Ovary (tissue), 3 donors: ENCODE measurements around the gene SRRM2.

Experiments
- EP300 ChIP-seq: sonication (generic); formaldehyde crosslinking; IDR thresholded peaks from one replicate; pipeline ENCODE4 v1.6.1; 2017; ENCODE audit warnings: antibody characterized with exemption
- TF ChIP-seq, protein P1 (sequence below), 3 donors: fragments of 450-650 bp in 2 of 3; fragments of 200-600 bp in 1 of 3; IDR thresholded peaks; one replicate each; pipeline versions ENCODE4 v1.5.1 to v1.8.0; 2016 to 2022; ENCODE audit warnings: antibody characterized with exemption in 3 of 3, mild to moderate bottlenecking in 1 of 3
- donor health status: DM: no; HTN: no; CAD: no.

DNA sequence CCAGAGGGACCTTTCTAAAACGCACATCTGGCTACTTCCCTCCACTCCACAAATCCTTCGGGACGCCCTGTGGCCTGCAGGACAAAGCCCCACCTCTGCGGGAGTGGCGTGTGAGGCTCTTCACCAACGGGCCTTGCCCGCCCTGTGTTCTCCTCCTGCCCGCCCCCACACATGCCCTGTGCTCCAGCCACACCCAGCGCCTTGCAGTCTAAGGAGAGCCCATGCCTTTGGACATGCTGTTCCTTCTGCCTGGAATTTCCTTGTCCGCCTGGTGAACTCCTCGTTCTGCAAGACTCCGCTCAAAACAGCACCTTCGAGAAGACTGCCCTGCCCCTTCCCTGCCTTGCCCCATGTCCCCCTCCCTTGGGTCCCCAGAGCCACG is 17.2 kb downstream of the SRRM2 start:
- TF ChIP-seq, protein P1, sequence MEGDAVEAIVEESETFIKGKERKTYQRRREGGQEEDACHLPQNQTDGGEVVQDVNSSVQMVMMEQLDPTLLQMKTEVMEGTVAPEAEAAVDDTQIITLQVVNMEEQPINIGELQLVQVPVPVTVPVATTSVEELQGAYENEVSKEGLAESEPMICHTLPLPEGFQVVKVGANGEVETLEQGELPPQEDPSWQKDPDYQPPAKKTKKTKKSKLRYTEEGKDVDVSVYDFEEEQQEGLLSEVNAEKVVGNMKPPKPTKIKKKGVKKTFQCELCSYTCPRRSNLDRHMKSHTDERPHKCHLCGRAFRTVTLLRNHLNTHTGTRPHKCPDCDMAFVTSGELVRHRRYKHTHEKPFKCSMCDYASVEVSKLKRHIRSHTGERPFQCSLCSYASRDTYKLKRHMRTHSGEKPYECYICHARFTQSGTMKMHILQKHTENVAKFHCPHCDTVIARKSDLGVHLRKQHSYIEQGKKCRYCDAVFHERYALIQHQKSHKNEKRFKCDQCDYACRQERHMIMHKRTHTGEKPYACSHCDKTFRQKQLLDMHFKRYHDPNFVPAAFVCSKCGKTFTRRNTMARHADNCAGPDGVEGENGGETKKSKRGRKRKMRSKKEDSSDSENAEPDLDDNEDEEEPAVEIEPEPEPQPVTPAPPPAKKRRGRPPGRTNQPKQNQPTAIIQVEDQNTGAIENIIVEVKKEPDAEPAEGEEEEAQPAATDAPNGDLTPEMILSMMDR (IDR thresholded peaks at IDR 0.05), result no peak
- no peak for TF ChIP-seq EP300
